Right atrium auricular region (tissue), 2 donors: ENCODE measurements around the gene ZNF182. TPM values are rescaled to one million over a fixed set of nuclear protein-coding genes. Genes with fewer than 3 reads are reported as not detected.
"Not testable (repeated sequence)": the region's sequence is repeated elsewhere in the genome, so short reads cannot be mapped to it uniquely, and the experiment has no call there.

Source experiments
- DNase-seq: peaks from one replicate; pipeline ENCODE4 v3.0.0-alpha.2; 2019; ENCODE audit warnings: low spot score
- H3K27ac ChIP-seq, 2 donors: fragments of 200-600 bp; sonication (generic); 1 replicate in 1 of 2; 2 replicates in 1 of 2; pipeline ENCODE4 v1.5.1; 2016 to 2019
- H3K27me3 ChIP-seq, 2 donors: fragments of 200-600 bp; sonication (generic); one replicate each; pipeline versions ENCODE4 v1.5.1 to v1.6.0; 2017 to 2019
- H3K36me3 ChIP-seq: fragments of 200-600 bp; sonication (generic); one replicate; pipeline ENCODE4 v1.5.1; 2016
- H3K4me1 ChIP-seq, 2 donors: fragments of 200-600 bp; sonication (generic); one replicate each; pipeline versions ENCODE4 v1.5.1 to v1.6.0; 2017 to 2019
- H3K4me3 ChIP-seq, 2 donors: fragments of 200-600 bp; sonication (generic); 1 replicate in 1 of 2; 2 replicates in 1 of 2; pipeline ENCODE4 v1.5.1; 2017 to 2019; ENCODE audit warnings: mild to moderate bottlenecking in 1 of 2, moderate library complexity in 1 of 2
- H3K9me3 ChIP-seq, 2 donors: fragments of 200-600 bp; sonication (generic); one replicate each; pipeline ENCODE4 v1.5.1; 2019
- CTCF ChIP-seq, 2 donors: fragments of 200-600 bp; sonication (generic); IDR thresholded peaks; one replicate each; pipeline ENCODE4 v1.5.1; 2019; ENCODE audit warnings: antibody characterized with exemption in 2 of 2
- total RNA-seq, 2 donors: library from RNA; depleted of rRNA; stranded (reverse); fragments of >200 nt; gene quantifications; one replicate each; pipeline ENCODE4 v1.1.0, GENCODE V29; 2016

Gene ZNF182
- 1 to 10 TPM; 2.0 to 2.4 TPM for total RNA-seq

DNA sequence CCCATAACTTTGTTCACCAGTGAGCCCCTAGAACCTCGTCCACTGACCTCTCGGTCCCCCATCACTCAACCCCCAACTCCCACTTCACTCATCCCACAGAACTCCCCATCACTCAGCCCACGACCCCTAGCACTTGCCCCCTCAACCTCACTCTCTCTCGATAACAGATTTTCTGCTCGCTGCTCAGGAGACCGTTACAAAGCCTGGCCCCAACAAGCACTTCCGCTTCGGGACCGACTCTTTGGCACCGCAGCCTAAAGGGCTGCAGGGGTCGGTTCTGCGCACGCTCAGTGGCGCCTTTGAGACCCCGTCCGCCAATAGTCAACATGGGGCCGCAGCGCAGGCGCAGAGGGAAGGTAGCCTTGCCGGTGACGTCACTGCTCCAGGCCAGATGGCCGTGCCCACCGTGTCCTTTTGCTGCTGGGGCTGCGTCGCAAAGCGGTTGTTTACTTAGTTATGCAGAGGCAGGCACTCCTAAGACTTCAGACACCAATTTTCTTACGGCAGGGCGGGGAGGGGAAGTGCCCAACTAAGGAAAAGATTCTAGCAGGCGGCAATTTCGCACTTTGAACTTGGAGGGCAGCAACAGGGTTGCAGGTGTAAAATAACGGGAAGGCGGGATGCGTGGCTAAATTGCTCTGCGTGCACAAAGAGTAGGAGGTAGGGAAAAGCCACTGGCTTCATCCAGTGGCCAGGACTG, at the start of gene ZNF182:
Gene ZNF182 (minus strand): TSS at position 232 of the 700 bp plus-strand sequence. CDS start 1,380 bp downstream, outside the sequence.
- no peak for TF ChIP-seq CTCF (IDR thresholded peaks at IDR 0.05)
- Histone ChIP-seq H3K9me3 (no peaks in the 10 kb centered on the region), H3K36me3 (no peaks in the 10 kb centered on the region), H3K4me1 (no peaks in the 10 kb centered on the region), H3K27ac (peak within 1 kb of the TSS; percentile 79), H3K27me3 (no peaks in the 10 kb centered on the region), H3K4me3 (peak within 1 kb of the TSS; percentile 58 to 63)
- peak; percentile 92 for DNase-seq

DNA sequence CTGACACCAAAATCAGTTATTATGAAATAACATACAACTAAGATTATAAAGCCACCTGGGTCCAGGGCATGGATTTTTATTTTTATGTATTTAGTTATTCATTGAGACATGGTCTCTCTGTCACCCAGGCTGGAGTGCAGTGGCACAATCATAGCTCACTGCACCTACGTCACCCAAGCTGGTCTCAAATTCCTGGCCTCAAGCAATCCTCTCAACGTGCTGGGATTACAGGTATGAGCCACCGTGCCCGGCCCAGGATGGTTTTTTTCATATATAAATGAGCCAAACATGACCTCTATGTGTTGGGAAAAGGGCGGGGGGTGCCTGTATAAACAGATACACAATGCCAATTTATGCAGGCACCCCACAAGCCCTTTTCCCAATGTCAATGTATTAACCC, 43.1 kb upstream of the ZNF182 start:
- Histone ChIP-seq H3K36me3 (no peaks in the 10 kb centered on the region), H3K9me3 (no peaks in the 10 kb centered on the region), H3K27me3 (no peaks in the 10 kb centered on the region), H3K4me1 (peaks cover 0 to 9% of the 10 kb centered on the region in 2 donors), H3K4me3 (no peak overlapping the region), H3K27ac (no peak overlapping the region)
- no peak for TF ChIP-seq CTCF (IDR thresholded peaks at IDR 0.05)
- no peak for DNase-seq

DNA sequence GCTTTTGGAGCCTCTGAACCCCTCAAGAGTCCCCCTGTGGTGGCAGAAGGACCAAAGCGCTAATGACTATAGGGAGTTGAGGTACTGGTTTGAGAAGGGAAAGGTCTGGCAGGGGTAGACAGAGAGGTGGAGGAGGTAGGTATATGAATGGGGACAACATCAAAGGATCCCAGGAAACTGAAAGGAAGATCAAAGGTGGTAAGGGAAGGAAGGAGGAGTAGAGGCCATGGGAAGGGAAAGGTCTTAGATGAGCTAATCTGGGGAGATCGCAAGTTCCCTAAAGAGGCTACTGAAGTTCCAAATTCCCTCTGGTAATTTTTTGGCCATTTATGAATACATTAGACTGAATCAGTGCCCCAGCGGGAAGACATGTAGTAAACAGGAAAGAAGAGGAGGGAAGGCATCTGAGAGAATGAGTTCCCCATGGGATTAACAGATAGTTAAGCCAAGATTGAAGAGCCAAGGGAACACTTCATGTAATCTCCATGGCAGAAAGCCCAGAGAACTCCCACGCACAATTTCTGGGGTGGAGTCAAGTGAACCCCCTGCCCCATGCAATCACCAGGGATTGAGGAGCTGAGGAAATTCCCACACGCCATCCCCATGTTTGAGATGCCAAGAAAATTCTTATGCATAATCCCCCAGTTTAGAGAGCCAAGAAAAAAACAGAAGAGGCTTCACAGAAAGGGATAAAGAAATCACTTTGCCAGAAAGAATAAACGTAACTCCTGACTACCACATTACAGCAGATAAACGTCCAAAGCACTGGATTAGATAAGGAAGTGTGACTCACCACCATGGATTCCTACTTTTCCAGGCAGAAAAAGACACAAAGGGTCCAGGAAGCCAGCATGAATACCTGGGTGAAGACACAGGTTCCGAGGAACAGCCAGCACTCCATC, 41.9 kb upstream of the ZNF182 start:
- no peak for TF ChIP-seq CTCF (IDR thresholded peaks at IDR 0.05)
- Histone ChIP-seq H3K27ac (peak overlapping the region in 1 of 2 donors; percentile 63), H3K9me3 (no peaks in the 10 kb centered on the region), H3K36me3 (no peaks in the 10 kb centered on the region), H3K4me1 (peaks cover 0 to 9% of the 10 kb centered on the region in 2 donors), H3K4me3 (no peak overlapping the region), H3K27me3 (no peaks in the 10 kb centered on the region)
- no peak for DNase-seq

DNA sequence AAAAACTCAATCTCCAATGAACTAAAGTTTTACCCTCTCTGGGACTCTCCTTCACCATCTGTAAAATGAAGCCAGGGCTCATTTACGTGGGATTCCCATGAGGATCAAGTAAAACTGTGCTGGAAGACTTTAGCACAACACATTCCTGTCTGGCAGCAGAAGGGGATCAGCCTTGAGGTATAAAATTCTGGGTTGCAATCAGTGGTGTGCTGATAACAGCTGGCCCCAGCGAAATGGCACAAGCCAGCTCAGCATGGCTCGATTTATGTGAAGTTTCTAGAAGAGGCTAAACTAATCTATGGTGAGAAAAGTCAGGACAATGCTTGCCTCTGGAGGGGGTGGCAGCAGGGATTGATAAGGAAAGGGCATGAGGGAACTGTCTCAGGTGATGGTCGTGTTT, 39.3 kb upstream of the ZNF182 start:
- no peak for DNase-seq
- Histone ChIP-seq H3K27me3 (no peaks in the 10 kb centered on the region), H3K4me3 (no peak overlapping the region), H3K36me3 (no peaks in the 10 kb centered on the region), H3K9me3 (no peaks in the 10 kb centered on the region), H3K4me1 (peaks cover 0 to 9% of the 10 kb centered on the region in 2 donors), H3K27ac (no peak overlapping the region)
- no peak for TF ChIP-seq CTCF (IDR thresholded peaks at IDR 0.05)

GRCh38 chrX:48035891-48036290, 32.1 kb upstream of the ZNF182 start:
- TF ChIP-seq CTCF (IDR thresholded peaks at IDR 0.05) = no peak
- H3K9me3 ChIP-seq = no peaks in the 10 kb centered on the region
- H3K4me3 ChIP-seq = no peak overlapping the region
- no peak for DNase-seq
- no peak overlapping the region for H3K27ac ChIP-seq
- no peaks in the 10 kb centered on the region for H3K27me3 ChIP-seq
- H3K36me3 ChIP-seq = no peaks in the 10 kb centered on the region
- H3K4me1 ChIP-seq = no peaks in the 10 kb centered on the region

GRCh38 chrX:48030641-48031173, 26.9 kb upstream of the ZNF182 start:
- not testable (repeated sequence) for DNase-seq, H3K27me3 ChIP-seq, H3K4me3 ChIP-seq, H3K36me3 ChIP-seq, H3K9me3 ChIP-seq, H3K27ac ChIP-seq, H3K4me1 ChIP-seq
